ENCODE results near the gene LDLRAD3. TPM values are rescaled to one million over a fixed set of nuclear protein-coding genes. Genes with fewer than 3 reads are reported as not detected.

Gene LDLRAD3
- total RNA-seq, 1 experiment from 2014 or later, result 19.0 TPM

GRCh38 chr11:36023922-36024321 lies 80.1 kb downstream of the LDLRAD3 start (continued):
- TF ChIP-seq ATF3 (IDR thresholded peaks at IDR 0.05) (no peak), CTCF (IDR thresholded peaks at IDR 0.05 in 2 of 3, conservative IDR thresholded peaks at IDR 0.05 in 1 of 3; ENCODE audit: borderline replicate concordance in 1 of 3, insufficient read depth in 1 of 3, low read depth in 2 of 3, low read length in 2 of 3) (no peak), ELF1 (IDR thresholded peaks at IDR 0.05; ENCODE audit: borderline replicate concordance, low read depth) (no peak), FOSL1 (IDR thresholded peaks at IDR 0.05; ENCODE audit: low read depth) (no peak), POLR2A (IDR thresholded peaks at IDR 0.05; ENCODE audit: borderline replicate concordance, extremely low read depth, insufficient read depth, insufficient read length) (no peak)

- Histone ChIP-seq H3K4me2 (ENCODE audit: low read length) (no peak overlapping the region), H2AFZ (ENCODE audit: low read depth, low read length, poor library complexity, severe bottlenecking) (no peak overlapping the region), H4K20me1 (ENCODE audit: insufficient read depth) (no peaks in the 10 kb centered on the region), H3K27ac (ENCODE audit: low read depth, low read length) (no peak overlapping the region), H3K9ac (ENCODE audit: low read length) (no peak overlapping the region), H3K9me2 (ENCODE audit: insufficient read depth) (no peaks in the 10 kb centered on the region), H3K4me1 (ENCODE audit: control insufficient read depth in 1 of 2, insufficient read depth in 2 of 2, low read length in 2 of 2) (peaks cover 0 to 2% of the 10 kb centered on the region in 2 experiments; a peak in 1 of 4 replicates), H3K9me3 (ENCODE audit: control insufficient read depth in 1 of 2, insufficient read depth in 1 of 2, low read depth in 1 of 2, low read length in 2 of 2) (no peaks in the 10 kb centered on the region), H3K36me3 (ENCODE audit: control insufficient read depth in 1 of 2, insufficient read depth in 2 of 2, low read length in 2 of 2) (no peaks in the 10 kb centered on the region), H3K27me3 (ENCODE audit: insufficient read depth, low read length) (no peaks in the 10 kb centered on the region), H3K79me2 (ENCODE audit: insufficient read depth, low read length) (peaks cover 10% of the 10 kb centered on the region; the same call in 1 of the 2 replicates), H3K4me3 (replicated peaks in 1 of 2; ENCODE audit: low read depth in 1 of 2, low read length in 2 of 2) (no peak overlapping the region)
- TF ChIP-seq TCF7L2 (IDR thresholded peaks at IDR 0.05; ENCODE audit: borderline replicate concordance, extremely low read depth, insufficient read depth, insufficient read length), result no peak
- TF ChIP-seq POLR2A (IDR thresholded peaks at IDR 0.05; ENCODE audit: borderline replicate concordance, extremely low read depth, insufficient read depth, insufficient read length), result no peak
- no peak for TF ChIP-seq POLR2AphosphoS5 (IDR thresholded peaks at IDR 0.05; ENCODE audit: low read depth, low read length)
- TF ChIP-seq ATF3 (IDR thresholded peaks at IDR 0.05), result no peak
- no peak for TF ChIP-seq MAX (IDR thresholded peaks at IDR 0.05)
- no peak for TF ChIP-seq EZH2 (IDR thresholded peaks at IDR 0.05)
- TF ChIP-seq CEBPB (IDR thresholded peaks at IDR 0.05; ENCODE audit: low read depth), result no peak
- no peak for TF ChIP-seq EZH2phosphoT487 (IDR thresholded peaks at IDR 0.05; ENCODE audit: borderline replicate concordance)
- TF ChIP-seq EGR1 (IDR thresholded peaks at IDR 0.05; ENCODE audit: low read depth), result no peak
- no peak for TF ChIP-seq ZFX (IDR thresholded peaks at IDR 0.05)
- TF ChIP-seq REST (IDR thresholded peaks at IDR 0.05; ENCODE audit: low read depth), result no peak
- TF ChIP-seq FOSL1 (IDR thresholded peaks at IDR 0.05; ENCODE audit: low read depth), result no peak
- no peak for TF ChIP-seq CTCF (IDR thresholded peaks at IDR 0.05 in 2 of 3, conservative IDR thresholded peaks at IDR 0.05 in 1 of 3; ENCODE audit: borderline replicate concordance in 1 of 3, insufficient read depth in 1 of 3, low read depth in 2 of 3, low read length in 2 of 3)
- POLR2A ChIA-PET, result no interaction called here
- intact Hi-C loops (cut with micrococcal nuclease), result no loop called here
- CTCF ChIA-PET, result interaction anchor here (0.9 to 1.3 kb wide), 2 partner anchors 203 to 234 kb away, joined by 3 read pairs; no protein-coding TSS in a partner anchor
- DNase-seq (ENCODE audit: low read depth, low spot score) (no peak), ATAC-seq (no peak)
- RAD21 ChIA-PET (ENCODE audit: low non-redundant PET in 1 of 2, low total read pairs in 2 of 2, uncharacterized antibody in 2 of 2, unreplicated experiment in 2 of 2), result no interaction called here
- BruUV-seq (replicated peaks), result no TSS peak
These were observed 80.9 kb downstream of the LDLRAD3 start for GRCh38 chr11:36024716-36025115.
